ENCODE results near the gene AMOT.

The AMOT gene

DNA sequence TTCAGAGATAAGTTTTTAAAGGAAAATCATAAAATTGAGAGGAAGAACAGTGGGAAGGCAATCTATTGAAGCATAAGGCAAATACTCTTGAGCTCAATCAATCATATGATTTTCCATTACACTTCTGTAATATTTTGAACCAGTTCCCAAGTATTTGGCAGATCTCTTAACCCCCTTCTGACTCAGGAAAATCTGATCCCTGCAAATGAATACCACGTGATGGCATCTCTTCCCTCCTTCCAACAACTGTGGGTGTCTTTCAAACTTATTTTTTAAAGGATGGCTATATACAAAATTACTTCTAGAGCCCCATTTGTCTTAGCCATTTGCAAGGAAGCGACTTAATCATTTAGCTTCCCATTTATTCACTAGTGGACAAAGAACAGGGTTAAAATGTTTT lies 41.9 kb downstream of the AMOT start:
- no peak for DNase-seq

- DNase-seq, result no peak
Observed at GRCh38 chrX:112789931-112790330, 50.7 kb downstream of the AMOT start.

GRCh38 chrX:112786076-112786475 lies 54.6 kb downstream of the AMOT start:
- no peak for DNase-seq

DNA sequence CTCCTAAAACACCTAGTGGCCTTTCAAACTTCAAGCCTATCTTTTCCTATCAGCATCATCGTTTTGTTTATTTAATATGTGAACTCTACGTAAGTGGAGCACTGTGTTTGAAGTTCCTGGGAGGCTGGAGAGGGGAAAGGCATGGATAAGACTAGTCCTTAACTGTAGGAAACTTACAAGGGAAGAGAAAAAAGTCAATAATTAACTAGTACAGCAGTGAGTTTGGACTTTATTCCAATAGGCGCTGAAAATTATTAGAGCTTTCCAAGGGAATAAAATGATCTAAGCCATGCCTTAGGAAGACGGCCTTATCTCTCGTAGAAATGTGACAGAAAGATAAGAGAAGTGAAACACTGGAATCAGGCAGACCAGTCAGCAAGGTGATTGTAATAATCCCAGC lies 55.3 kb downstream of the AMOT start:
- no peak for DNase-seq

GRCh38 chrX:112784692-112785091 lies 55.9 kb downstream of the AMOT start:
- no peak for DNase-seq

DNA sequence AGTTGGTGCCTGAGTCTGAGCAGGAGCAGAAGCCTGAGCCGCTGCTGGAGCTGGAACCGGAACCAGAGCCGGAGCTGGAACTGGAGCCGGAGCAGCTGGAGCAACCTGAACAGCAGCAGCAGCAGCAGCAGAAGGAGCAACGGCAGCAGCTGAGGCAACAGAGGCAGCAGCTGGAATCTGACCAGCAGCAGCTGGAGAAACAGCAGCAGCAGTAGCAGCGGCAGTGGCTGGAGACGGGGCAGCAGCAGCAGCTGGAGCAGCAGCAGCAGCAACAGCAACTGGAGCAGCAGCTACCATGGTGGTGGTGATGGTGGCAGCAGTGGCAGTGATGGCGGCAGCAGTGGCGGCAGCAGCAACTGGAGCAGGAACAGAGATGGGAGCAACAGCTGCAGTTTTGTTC lies 61.5 kb downstream of the AMOT start:
- no peak for DNase-seq

- no peak for DNase-seq
Observed at GRCh38 chrX:112774651-112775293, 65.9 kb downstream of the AMOT start.

DNA sequence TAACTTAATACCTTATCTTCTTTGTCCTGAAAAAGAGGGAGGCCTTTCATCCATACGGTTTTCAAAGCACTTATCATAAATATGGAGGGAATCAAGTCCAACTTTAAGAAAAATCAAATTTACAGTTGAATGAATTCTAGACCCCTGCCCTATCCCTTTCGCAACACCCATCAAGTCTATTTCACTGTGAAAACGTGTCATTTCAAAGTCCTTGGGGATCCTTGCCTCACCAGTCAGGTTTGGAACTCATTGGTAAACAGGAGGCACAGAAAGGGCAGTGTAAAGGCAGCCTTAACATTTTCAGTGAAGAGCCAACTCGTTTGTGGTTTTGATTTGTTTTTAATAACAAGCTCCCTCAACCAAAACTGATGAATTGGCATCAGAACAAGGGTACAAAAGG lies 66.5 kb downstream of the AMOT start:
- DNase-seq, result no peak

GRCh38 chrX:112769034-112769433 lies 71.6 kb downstream of the AMOT start:
- DNase-seq, result no peak

DNA sequence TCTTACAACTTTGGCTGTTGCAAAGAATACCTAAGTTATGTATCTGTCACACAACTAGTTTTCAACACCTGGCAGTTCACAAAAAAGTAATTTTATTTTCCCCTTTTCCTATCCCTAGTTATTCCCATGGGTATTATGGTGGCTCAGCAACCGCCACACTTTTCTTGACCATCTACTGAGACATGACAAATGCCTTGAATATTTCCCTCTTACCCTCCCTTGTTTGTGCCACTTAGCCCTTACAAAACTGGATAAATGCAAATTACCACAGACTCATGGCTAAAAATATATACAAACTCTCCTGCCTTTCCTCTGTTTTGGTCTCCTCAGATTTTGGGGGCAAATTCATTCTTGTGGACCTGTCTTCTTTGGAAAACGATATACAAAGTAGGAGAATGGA lies 72.1 kb downstream of the AMOT start:
- DNase-seq, result no peak

- no peak for DNase-seq
Observed at GRCh38 chrX:112766774-112767173, 73.9 kb downstream of the AMOT start.

DNA sequence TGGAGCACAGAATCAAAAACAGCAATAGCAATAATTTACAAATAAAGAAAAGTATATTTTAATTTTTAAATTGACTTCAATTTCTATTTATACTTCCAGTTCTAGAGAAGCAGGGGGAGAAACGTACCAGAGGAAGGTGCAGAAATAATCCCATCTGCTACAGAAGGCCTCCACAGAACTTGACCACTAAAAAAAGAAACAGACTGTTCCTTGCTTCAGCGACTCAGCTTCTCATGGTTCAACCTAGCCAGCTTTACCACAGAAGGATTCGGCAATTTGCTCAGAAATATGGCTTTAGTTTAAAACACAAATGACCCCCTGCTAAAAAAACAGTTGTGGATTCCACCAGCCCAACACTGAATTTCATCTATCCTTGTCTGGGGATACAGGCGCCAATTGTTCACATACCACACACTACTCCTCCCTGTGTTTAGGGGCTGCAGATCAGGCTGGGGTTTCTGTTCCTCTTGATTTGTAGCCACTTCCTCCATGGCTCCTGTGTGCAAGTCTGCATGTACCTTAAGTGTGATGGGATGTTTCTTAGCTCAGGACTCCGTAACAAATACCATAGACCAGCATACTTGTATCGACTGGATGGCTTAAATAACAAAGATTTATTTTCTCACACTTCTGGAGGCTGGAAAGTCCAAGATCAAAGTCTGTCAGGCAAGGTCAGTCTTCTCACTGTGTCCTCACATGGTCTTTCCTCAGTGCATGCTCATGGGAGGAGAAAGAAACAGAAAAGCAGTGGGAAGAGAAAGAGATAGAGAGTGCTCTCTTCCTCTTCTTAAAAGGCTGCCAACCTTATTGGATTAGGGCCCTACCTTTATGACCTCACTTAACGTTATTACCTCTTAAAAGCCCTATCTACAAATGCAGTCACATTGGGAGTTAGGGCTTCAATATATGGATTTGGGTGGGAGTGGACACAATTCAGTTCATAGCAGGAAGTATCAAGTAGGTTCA lies 79.1 kb downstream of the AMOT start:
- DNase-seq, result no peak

DNA sequence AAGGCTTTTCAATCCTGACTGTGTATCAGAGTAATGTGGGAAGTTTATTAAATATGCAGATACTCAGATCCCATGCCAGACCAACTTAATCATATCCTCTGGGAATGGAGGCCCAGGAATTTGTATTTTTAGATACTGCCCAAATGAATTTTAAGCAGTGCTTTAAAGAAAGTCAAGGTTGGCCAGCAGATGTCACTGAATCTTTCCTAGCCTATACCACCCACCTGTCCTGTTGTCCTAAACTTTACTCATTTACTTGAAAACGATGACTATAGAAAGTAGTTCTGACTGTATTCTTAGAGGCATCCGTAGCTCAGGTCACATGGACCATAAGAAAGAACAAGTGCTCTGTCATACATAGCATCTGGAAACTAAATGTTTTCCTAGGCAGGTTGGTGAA lies 79.9 kb downstream of the AMOT start:
- no peak for DNase-seq

DNA sequence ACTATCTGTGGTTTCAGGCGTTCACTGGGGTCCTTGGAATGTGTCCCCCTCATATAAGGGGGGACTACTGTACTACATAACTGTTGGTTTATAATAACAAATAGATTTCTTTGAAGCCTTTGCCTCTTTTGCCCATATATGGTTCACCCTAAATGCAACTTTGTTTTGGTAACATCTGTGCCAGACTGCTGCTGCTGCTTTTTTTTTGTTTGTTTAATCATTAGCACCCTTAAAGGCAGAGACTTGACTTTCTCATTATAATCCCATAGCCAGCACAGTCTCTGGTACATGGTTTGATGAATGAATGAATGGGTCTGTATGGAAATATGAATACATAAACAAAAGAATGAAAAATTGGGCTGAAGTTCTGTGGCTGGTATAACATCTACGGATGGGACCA lies 80.7 kb downstream of the AMOT start:
- DNase-seq, result no peak

GRCh38 chrX:112759512-112759911 lies 81.1 kb downstream of the AMOT start:
- no peak for DNase-seq

- DNase-seq, result no peak
Observed at GRCh38 chrX:112757946-112758345, 82.7 kb downstream of the AMOT start.

GRCh38 chrX:112753116-112753515 lies 87.5 kb downstream of the AMOT start:
- no peak for DNase-seq

GRCh38 chrX:112751076-112751475 lies 89.6 kb downstream of the AMOT start:
- no peak for DNase-seq

DNA sequence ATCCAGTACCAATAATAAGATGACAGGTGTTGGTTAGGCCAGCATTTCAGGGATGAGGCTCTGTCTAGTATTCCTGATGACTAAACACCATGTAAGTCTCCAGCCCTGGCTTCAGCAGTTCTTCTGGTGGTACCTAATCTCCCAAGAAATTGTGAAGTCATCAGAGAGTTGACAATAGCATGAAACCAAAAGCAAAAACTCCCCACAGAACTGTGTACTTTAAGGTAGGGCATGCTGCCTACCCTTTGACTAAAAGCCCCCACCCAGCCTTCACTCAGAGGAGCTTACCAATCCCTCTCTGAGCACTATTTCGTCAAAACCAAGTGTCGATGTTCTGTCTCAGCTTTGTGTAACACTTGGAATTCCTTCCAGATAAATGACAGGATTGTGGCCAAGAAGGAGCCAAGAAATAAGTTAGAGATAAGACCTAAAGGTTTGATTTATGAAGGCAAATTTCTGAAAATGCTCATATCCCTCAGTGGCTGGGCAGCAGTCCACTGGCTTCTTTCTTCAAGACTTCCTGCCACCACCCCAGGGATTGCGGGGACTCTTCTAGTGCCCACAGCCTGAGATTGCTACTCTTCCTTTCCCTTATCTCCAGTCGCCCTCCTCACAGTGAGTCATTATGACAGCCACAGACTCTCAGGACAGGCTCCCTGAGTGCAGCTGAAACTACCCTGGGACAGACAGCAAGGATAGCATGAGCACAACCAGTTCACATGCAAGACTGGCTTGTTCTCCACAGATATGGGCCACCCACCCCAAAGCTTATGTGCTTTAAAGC lies 93.6 kb downstream of the AMOT start:
- no peak for DNase-seq

GRCh38 chrX:112738347-112739033 lies 102.1 kb downstream of the AMOT start:
- DNase-seq, result no peak

DNA sequence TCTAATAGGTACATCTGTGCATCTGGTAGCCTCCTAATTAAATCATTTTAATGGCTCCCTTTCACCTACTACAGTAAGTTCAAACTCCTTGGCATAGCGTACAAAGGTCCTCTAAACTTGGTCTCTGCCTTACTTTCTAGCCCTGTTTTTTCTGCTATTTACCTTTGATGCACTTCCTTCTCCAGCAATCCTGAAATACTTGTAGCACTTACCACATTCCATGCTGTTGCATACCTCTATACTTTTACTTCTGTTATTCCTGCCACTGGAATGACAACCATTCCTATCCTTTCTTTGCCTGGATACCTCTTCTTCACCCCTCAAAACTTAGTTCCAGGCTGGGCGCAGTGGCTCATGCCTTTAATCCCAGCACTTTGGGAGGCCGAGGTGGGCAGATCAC lies 104.3 kb downstream of the AMOT start:
- DNase-seq, result no peak

DNA sequence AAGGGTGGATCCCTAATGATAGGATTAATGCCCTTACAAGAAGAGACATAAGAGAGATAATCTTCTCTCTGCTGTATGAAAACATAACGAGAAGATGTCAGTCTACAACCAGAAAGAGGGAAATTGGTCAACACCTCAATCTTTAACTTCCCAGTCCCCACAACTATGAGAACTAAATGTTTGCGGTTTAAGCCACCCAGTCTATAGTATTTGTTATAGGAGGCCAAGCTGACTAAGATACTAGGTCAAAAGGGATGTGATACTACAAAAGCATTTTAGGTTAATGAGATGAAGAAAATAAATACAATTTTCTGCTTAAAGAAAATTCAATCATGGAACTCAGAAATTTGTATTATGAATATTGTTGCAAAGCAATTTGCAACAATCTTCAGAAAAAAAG lies 105.5 kb downstream of the AMOT start:
- DNase-seq, result no peak

DNA sequence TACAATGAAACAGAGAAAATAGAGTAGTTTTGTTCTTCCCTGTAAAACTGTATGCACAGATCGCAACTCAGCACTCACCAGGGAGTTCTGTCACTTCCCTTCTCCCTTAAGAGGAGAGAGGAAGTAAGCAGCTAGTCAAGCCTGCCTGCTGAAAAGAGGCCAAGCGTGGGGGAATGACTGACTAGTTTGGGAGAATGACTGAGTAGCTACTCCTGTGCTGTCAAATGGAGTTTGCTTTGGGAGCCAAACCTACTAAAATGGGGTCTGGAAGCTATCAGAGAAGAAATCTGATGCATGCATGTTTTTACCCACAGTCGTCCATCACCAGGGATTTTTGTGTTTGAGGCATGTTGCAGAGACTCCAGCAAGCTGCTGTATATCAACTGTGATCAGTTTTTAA lies 106.3 kb downstream of the AMOT start:
- DNase-seq, result no peak

Data from CD4-positive, alpha-beta T cell treated with Interleukin-12 subunit alpha and Interleukin-12 subunit beta, for 1 hour (primary cell).